Activated T-cell treated with anti-CD3 and anti-CD28 coated beads, Interleukin-2, amount 50 U/mL, for 48 hours (primary cell): ENCODE measurements around the gene MSI2.

Source experiments
- DNase-seq, 2 experiments: peaks; one replicate each; pipeline ENCODE4 v3.0.0-alpha.2; 2020

MSI2 gene

DNA sequence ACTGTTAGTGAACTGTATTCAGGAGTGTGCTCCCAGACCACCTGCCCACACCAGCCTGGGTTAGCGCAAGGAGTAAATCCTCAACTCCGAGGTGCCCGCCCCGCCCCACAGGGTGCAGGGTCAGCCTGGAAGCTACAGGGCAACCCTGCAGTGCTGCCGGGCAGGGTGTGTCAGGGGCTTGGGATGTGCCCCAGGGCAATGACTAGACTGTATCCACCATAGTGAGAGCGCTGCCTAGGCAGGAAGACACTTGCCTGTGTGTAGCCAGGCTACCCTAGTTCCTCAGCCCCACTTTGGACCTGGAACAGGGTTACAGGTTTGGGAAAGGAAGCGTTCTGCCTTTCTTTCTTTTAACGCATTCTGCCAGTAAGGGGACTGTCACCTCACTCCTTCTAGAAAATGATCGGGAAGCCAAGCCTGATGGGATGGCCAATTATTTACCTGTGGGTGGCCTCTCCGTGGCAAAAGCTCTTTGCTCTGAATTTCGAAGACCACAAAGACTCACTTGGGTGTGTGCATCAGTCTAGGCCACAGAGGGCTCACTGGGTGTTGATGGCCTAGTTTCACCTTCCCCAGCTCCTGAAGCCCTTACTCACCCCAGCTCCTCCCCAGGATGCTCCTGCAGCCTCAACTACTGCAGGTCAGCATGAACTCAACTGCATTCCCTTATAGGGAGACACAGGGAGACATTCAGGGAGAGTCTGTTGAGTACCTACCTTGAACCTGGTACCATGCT lies 397.9 kb downstream of the MSI2 start:
- no peak for DNase-seq

DNA sequence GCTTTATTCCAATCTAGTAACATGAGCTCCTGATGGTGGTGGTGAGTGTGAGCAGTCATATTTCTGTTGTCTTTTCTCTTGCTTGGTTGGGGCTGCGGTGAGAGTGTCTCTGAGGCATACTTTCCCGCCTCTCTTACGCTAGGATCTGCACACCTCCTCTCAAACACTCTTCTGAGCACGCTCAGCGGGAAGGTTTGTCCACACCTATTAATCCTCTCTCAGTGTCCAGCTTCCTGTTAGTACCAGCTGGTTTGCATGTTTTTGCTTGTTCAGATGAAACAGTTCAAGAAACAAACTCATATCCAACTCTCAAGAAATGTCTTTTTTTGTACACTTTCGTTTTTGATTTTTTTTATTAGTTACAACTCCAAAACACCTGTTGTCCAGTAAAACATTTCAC lies 399.2 kb downstream of the MSI2 start:
- no peak for DNase-seq

DNA sequence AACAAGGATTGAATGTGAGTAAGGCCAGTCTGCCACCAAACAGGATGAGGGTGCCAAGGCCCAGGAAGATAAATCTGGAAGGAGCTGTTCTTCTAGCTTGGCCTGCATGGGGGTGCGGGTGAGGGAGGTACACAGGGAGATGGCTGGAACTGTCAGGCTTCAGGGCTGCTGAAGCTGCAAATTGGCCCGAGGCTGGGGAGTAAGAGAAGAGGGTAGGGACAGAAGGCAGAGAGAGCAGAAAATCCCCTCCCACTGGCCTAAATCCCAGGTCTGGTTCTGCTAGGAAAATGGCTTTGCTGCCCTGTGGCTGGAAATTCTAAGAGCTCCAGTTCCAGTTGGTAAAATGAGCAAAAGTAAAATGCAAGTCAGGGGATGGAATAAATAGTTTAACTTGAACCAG lies 400.9 kb downstream of the MSI2 start:
- DNase-seq, result no peak

DNA sequence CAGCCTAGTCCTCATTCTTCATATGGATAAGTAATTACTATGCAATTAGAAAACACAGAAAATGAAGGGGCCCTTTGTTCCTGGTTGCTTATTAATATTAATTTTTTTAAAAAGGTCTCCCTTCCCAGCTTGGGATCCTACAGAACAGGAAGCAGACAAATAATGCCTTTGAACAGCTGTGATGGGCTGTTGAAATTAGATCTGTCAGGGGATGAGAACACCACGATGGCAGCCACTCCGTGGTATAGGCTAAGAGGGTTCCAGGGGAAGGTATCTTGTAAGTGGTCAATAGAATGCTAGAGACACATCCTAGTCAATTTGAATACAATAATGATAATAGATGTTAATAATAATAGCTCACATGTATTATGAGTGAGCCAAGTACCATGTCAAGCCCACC lies 405.7 kb downstream of the MSI2 start:
- no peak for DNase-seq

DNA sequence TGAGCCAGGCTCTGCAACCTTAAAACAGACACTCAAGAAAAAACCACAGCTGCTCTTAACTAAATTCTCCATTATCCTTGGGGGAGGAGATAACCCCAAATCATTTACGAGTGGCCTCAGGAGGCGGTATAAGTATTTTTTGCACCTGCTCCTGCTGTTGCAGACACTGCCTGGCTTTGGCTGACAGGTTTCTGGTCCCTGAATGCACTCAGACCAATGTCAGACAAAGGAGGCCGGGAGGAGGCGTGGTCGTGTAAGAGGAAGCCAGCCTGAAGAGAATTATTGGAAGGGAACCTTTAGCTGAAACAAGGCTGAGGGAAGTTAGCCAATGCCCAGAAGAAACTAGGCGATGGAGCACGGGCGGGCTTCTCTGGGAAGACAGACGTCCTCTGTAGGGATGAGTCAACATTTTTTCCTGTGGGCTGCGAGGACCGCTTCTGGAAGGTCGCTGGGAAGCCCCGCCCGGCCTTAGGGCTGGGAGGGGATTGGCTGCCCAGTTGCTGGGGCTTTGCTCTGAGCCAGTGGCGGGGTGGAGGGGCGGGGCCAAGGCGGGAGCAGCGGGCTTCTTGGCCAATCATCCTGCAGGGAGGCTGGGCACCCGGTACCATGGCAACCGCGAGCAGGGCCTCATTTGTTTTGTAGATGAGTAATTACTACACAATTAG lies 406.5 kb downstream of the MSI2 start:
- DNase-seq, result peak; percentile 51 to 62

DNA sequence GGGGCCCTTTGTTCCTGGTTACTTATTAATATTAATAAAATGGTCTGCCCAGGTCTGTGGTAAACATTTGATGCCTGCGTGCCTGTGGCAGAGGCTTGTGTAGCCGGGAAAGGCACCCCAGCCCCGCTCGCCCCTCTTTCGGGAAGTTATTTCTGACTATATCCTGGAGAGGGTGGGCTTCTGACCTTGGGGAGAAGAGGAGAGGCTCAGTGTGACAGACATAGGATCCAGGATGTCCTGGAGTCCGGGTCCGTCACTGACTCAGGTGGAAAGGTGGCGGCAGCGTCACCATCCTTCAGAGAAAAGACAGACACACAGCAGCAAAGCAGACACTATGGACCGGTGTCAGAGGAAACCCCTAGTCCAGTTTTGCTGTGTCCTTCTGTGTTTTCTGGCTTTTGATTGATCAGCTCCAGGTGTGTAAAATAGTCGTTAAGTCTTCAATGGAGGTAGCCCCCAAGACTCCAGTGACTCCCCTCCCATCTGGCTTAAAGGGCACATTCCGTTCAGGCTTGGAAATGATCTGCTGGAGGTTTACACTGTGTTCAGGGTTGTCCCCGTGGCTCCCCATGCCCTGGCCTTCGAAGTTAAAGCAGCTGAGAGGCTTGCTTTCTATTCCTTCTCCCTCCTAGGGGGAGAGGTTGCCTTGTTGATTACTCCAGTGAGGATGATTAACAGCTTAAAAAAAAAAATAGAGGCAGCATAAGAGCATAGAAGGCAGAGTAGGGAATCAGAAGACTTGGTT lies 407.2 kb downstream of the MSI2 start:
- DNase-seq, result no peak

DNA sequence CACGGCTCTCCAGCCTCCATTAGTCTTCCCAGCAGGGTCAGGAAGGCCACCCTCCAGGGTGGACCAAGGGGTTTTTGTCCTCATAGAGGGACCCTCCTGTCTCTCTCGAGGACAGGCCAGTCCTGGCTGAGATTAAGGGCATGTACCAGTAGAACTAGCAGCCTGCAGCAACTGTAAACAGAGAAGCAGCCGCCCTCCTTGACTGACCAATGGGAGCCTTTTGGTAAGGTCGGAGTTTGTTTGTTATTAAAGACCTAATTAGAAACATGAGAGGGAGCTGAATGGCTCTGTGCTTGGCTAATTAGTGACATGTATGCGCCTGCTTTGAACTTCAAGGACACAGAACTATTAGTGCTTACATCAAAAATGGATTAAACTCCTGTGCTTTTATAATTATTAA lies 408.8 kb downstream of the MSI2 start:
- DNase-seq, result no peak

DNA sequence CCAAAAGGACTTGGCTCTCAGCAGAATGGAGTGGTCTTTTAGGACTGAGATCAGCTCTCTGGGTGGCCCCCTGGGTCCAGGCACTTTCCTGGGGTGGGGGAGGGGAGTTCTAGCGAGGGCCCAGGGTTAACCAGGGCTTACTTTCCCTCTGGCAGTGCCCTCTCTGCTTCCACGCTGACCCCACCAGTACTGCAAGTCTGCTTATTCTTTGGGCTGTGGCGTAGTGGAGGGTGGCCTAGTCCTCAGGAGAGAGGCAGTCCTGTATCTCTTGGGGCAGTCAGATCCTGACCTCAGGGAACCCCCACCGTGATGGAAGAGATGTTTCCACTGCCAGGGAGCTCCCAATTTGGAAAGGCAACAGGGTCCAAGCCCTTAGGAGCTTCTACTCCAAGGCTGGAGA lies 409.4 kb downstream of the MSI2 start:
- no peak for DNase-seq

DNA sequence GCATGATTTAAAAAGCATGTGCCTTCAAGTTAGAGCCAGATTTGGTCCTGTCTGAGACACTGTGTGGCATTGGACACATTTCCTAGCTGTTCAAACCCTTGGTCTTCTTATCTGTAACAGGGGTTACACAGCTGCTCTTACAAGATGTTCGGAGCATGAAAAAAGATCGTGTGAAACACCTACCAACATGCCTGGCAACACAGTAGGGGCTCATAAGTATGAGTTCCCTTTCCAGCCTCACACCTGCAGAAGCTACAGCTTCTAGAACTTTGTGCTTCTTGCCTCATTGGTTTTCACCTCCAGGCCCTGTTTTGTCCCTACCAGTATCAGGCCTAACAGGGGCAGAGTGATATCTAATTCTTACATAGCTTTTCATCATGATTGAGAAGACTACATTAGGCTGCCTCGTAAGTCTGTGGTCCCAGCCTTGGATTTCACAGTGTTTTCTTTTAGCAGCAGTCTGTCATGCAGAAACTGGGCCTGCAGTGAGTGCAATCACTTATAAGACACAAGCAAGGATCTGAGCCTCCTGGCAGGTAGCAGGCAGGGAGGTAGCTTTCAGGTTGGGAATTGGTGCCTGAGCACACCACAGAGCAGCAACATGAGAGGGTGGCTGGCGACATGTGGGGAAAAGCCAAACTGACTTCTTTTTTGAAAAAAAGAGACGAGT lies 410.0 kb downstream of the MSI2 start:
- DNase-seq, result no peak

DNA sequence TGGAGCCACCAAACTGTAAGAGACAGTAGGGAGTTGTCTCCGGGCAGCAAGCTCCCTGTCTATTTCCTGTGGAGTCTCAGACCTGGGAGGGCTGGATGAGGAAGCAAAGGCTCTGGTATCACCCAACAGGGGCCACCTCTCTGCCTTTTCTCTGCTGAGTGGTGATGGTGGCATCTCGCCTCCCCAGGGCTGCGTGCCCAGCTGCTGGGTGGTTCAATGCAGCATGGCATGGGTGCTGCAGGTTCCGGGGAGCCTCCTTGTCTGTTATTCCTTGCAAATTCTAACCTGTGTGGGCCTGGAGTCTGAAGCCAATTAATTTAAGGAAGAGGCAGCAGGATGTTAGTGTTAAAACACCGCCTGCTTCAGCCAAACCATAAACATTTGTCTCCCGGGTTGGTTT lies 410.6 kb downstream of the MSI2 start:
- DNase-seq, result peak; percentile 9 to 14

DNA sequence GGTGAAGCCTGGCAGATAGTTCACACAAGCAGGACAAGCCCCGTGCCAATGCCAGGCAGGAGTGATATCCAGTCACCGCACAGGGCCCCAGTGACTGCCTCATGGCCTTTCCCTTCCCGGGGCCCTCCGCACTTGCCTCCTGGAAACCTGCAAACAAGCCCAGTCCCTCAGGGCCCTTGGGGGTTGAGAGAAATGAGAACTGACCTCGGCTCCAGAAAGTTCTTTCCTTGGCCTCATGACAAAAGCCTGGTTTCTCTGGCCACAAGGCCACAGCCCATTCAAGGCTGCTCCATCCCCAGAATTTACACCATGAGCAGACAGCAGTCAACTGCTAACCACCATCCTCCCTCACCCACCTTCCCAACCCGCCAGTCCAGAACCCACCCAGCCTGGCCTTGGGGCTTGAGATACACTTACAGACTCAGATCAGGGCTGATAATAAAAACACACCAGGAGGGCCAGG lies 411.2 kb downstream of the MSI2 start:
- DNase-seq, result peak; percentile 5 to 9

DNA sequence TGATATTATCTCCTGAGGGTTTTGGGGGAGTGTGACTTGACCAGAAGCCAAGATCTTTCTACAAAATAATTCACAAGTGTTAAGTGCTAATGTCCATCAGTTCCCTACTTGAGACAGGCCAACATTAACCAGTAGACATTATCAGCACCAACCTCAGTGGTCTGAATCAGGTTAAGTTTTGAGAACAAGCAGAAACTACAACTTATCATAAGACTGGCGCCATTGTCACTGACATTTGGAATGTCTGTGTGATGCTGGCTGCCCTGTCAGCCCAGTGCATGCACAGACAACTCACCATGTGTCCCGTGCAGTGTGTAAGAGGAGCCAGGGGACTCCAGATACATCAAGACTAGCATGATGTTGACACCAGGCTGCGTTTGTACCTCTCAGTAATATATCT lies 412.0 kb downstream of the MSI2 start:
- peak in 1 of 2 experiments; percentile 5 for DNase-seq

DNA sequence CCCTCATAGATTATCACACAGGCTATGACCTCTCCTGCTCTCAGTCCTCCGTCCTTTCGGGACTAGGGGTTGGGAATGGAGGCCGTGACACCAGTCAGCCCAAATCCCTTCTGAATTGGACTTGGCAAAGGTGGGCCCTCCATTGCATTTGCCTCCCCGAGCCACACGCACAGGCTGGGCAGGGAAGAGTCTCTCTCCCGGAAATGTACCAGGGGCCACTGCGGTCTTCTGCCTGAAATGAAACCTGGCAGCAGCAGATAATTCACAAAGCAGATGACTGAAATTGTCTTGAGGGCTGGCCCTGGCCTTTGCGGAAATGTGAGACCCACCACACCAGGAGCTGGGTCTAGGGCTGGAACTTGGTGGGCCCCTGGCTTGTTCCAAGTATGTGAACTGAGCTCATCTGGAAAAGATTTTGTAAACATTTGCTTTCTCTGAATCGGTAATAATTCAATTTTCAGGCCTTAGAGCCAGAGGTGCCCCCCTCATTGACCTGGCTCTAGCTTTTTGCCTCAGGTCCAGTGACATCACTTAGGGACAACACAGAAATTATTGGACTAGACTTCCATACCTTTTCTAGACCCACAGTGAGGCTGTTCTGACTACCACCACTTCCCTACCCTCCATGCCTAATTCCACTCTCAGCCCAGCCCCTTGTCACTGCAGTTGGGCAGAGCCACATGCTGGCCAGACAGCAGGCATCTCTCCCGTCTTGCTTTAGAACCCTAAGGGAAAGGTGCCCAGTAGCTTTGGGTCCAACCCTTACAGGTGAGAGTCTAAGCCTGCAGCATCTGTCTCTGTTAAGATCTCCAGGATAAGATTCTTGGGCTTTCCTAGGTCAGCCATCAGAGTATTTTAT lies 413.6 kb downstream of the MSI2 start:
- peak; percentile 13 to 15 for DNase-seq

DNA sequence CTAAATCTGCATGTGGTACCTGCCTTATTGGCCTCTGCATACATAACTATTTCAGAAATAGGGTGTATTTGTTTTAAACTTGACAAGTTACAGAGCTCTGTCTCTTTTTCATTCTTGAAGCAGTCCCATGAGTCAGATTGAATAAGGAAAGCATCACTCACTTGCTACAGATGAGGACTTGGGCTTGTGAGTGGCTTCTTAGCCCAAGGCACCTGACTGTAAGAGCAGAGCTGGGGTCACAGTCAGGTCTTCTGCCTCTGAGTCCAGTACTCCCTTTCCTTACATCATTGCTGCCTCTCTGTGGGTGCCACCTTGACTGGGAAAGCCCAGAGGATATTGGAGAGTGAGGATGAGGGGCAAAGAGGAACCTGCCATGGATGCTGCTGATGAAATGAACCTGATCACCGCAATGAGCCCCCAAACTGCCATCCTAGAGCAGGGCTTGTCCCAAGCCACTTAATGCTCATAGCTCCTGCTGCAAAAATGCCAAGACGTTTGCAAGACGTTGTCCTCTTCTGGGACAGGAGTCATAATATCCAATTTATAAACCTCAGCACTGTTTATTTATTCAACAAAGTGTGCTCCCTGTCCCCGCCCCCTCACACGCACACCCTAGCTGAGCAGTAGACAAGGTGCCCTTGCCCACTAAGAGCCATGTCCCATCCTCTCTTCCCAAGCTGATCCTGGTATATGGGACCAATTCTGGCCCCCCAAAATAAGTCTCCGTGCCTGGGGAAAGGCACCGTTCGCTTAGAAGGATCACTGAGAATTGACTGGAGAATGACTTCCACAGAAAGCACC lies 414.6 kb downstream of the MSI2 start:
- DNase-seq, result peak; percentile 17 to 25

DNA sequence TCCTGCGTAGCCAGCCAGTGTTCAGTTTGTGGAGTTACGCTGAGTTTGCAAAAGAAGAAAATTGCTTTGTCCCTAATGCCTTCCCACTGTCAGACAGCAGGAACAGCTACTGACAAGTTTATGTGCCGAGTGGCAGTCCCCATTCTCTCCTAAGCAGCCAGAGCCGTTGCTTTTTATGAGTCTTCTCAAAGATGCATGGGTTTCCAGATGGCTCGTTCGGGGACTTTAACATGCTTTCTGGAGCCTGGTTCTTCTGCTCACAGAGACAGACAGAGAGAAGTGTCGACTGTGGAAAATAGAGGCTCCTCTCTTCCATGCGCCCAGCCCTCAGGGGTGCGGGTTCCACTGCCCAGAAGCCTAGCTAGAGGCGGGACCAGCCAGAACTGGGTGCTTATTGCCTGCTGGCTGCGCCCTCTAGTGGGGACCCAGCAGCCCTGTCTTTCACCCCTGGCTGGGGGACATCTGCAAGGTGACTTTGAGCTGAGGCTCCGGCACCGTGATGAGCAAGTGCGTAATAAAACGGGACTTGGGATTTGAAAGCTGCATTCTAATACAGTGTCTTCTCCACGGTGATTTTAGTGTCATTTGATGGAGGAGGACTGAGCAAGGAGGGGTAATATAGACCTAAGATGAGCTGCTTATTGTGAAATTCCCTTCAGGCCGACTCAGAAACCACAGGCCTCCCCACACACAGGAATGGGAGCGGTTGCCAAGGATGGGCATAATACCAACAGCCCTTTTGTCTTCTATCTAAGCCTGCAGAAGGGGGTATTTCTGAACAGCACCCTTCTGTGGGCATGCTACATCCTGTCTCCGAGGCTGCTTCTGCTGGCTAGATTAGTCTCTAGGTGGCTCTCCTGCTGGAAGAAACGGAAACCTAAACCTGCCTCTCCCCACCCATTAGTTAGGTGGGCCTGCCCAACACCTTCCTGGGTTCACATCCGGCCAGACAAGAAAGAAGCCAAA lies 415.6 kb downstream of the MSI2 start:
- DNase-seq, result peak; percentile 74 to 81

DNA sequence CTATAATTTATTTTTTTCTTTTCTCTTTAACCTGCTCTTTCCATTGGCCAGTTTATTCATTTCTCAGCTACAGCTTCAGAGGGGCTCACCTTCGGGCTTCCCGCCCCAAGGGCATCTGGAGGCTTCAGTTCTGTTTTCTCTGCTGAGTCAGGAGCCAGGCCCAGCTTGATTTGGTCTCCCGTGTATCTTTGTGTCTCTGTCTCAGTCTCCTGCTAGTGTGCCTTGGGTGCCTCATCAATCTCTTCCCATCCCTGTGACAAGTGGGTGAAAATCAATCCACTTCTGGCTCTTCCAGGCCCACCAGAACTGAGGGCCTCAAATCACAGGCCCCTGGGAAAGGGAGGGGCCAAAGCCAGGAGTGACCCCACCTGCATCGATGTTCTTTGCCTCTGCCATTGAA lies 416.6 kb downstream of the MSI2 start:
- peak; percentile 7 to 13 for DNase-seq

DNA sequence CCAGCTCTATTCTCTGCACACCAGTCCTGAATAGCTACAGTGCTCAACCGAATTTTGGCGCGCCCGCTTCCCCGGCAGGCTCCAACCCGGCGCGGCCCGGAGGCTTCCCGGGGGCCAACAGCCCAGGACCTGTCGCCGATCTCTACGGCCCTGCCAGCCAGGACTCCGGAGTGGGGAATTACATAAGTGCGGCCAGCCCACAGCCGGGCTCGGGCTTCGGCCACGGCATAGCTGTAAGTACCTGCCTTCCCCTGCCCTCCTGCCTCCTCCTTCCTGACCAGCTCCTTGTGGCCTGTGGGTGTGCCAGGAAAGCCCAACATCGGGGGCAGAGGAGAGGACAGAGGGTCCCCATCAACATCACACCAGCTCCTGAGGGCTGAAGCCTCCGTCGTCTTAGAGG lies 418.6 kb downstream of the MSI2 start:
- DNase-seq, result no peak

DNA sequence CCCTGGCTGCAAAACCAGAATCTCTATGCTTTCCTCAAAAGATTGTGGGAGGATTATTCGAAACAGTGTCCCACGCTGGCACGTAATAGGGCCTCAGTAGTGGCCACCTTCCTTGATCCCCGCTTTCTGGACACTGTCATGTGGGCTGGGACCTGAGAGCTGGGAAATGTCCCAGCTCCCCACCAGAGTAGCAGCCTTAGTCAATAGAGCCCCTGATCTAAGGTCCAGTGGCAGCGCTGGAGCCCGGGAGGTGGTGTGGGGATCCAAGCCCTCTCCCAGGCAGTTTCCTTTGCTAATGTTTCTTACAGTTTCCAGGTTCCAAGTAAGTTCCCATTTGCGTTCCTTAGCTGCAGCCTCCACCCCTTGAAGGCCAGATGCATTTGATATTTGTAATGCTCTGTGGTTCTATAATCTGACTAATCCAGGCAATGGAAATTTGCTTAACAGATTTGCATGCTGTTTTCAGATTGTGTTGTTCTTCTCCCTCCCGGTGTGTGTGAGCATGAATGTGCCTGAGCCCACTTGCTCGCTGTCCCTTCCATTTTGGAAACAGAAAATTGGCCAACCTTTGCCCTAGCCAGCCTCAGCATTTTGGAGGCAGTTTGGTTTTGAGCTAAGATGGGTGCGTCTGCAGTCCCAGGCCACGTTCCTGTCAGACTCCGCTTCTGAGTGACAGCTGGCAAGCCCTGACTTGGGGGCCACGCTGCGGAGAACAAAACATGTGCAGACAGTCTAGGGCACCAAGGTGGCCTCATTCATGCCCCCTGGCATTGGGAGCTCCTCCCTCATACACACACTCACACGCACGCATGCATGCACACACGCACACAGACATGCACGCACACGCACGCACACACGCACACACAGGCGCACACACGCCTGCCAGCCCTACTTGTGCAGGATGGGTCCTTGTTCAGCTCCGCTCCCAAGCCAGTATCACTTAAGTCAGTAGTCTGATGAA lies 419.4 kb downstream of the MSI2 start:
- peak; percentile 5 to 9 for DNase-seq

DNA sequence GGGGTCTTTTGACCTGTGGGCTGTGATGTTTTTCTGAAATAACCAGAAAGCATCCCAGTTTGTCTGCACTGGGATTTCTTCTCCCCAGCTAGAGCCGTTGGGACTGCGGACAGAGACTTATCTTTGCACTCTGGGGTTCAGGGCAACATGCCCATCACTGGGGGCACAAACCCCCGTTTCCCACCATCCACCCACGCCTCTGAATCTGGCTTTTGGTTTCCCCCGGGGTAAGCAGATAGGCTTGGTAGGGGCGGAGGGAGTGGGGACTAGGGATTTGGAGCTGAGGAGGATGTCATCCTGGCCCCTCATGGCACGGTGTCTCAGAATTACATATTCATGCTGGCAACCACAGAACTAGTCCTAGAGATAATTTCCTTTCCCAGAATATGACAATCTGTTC lies 420.2 kb downstream of the MSI2 start:
- DNase-seq, result peak; percentile 6
